Inflammatory macrophage (primary cell): ENCODE data around the gene NR2F2.

Experiments
- DNase-seq, 2 donors: peaks; one replicate each; pipeline ENCODE4 v3.0.0-alpha.2; 2020 to 2022

The NR2F2 gene

DNA sequence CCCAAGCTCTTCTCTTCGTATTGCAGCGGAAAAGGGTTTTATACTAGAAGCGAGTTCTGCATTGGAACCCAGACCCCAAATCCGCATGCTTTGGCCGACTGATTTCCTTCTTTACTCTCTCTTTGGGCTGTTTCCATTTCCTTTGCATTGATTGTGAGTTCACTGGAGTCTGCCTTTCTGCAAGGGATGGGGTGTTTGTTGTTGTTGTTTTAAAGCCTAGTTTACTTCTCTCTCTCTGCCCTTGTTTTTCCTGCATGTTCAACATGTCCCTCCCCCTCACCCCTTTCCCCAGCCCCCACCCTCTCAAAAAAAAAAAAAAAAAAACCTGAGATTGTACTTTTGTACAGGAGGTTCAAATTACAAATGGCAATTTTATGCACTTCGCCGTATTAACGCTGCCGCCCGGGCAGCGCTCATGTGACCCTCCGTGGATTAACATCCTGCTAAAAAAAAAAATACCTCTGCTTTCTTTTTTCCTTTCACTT lies 2.2 kb downstream of the NR2F2 start:
- no peak for DNase-seq

DNA sequence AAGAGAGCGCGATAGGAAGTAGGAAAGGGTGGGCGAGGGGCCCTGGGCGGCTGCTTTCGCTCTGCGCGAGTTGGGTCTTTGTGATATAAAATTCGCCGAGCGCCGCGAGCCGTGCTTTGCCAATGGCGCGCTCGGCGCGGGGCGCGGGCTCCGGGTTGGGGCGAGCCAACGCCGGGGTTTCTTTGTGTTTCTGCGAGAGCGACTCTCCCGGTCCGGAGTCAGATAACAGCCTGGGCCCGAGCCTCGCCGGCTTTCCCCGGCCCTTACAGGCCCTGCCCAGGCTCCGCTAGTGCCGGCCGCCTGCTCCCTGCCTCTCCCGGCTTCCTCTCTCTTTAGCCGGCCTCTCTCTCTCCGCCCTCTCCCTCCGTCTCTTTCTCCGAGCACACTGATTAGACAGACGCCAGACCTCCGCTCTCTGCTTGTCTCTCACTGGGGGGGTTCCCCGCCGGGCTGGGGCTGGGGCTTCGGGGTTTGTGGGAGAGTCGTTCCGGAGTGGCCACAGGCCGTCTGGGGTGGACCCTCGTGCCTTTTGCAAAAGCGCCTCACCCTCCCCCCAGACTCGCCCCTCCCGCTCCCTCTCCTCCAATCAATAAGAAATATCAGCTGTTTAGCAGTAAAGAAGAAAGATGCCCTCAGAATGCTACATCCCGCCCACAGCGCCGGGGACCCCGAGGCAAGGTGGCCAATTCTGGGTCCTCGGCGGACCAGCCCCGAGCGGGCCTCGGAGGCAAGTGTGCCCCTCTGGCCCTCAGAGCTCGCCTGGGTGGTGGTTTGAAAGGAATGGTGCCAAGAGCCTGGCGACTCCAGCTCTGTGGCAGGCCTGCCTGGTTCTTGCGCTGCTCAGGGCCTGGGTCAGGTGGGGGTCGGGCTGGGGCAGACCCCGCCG lies 2.9 kb downstream of the NR2F2 start:
- no peak for DNase-seq

DNA sequence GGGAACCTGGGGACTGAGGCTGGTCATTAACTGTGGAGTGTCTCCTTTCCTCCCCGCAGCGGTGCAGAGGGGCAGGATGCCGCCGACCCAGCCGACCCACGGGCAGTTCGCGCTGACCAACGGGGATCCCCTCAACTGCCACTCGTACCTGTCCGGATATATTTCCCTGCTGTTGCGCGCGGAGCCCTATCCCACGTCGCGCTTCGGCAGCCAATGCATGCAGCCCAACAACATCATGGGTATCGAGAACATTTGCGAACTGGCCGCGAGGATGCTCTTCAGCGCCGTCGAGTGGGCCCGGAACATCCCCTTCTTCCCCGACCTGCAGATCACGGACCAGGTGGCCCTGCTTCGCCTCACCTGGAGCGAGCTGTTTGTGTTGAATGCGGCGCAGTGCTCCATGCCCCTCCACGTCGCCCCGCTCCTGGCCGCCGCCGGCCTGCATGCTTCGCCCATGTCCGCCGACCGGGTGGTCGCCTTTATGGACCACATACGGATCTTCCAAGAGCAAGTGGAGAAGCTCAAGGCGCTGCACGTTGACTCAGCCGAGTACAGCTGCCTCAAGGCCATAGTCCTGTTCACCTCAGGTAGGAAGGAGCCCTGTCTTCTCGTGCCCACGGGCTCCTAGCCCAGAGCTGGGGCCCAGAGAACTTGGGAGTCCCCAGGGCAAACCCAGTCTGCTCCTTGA lies 3.7 kb downstream of the NR2F2 start:
- no peak for DNase-seq

DNA sequence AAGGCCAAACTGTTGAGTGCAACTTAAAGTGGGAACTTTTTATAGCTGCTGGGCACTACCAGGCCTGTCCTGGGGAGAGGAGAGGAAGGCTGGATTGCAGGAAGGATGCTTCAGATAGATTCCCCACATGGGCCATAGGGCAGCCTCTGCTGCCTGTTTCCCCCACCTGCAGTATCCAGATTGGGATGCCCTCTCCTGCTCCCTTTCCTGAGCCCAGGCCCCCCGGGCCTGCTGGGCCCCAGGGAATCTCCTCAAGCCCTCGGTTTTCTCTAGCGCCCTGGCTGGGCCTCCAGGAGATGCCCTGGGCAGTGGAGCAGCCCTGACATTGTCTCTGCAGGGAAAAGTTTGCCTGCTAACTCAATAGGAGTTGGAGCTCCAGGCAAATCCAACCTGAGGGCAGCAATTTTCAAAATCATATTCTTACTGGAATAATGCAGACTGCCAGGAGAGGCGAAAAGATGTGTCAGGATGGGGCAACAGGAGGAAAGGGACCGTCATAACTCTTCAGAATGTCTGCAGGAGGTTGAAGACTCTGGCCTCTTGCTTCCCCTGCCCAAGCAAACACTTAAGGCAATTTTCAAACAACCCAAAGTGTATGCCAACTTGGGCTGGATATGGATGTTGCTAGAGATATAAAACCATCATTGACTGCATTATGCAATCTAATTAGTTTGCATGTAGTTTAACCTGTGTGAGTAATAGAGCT lies 4.4 kb downstream of the NR2F2 start:
- no peak for DNase-seq

DNA sequence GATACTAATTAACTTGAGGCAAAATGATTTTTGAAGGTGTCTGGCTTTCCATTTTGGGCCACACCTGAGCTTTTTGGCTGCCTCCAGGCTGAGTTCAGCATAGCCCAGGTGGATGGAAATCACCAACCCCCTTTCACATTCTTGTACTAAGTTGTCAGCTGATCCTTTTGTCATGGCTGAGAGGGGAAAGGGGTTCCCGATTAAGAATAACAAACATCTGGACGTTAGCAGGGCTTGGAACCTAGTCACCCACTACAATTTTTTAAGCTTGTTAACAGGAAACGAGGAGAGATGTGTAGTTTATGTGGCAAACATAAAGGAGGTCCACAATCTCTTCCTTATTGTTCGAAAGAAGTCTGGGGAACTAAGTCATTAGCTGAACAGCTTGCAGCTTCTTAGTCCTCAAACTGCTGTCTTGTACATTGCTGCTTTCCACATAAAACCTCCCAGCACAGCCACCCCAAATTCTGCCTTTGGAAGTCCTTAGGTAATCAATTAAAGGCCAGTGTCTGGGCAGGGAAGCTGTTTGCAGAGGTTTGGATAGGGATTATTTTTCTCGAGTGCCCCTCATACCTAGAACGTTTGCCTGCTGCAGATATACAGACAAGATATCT lies 5.0 kb downstream of the NR2F2 start:
- no peak for DNase-seq

DNA sequence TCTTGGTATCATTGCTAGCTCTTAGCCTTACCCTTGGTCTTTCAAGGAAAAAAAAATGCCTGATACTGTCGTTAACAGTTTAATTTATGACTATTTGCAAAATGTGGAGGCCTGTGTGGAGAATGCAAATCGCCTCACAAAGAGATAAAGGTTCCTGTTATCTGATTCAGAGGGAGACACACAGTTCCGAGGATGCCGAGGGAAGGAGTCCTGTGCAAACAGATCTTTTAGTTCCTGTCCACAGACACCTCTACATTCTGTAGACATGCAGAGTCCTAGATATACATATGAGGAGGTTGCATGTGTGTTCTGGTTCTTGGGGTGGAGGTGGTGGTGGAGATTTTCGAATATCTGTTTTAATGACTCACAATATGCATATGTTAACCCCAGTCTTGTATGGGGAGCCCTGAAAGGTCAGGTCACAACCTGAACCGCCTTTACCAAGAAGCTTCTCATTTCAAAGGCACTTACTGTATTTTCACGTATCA lies 5.7 kb downstream of the NR2F2 start:
- no peak for DNase-seq

DNA sequence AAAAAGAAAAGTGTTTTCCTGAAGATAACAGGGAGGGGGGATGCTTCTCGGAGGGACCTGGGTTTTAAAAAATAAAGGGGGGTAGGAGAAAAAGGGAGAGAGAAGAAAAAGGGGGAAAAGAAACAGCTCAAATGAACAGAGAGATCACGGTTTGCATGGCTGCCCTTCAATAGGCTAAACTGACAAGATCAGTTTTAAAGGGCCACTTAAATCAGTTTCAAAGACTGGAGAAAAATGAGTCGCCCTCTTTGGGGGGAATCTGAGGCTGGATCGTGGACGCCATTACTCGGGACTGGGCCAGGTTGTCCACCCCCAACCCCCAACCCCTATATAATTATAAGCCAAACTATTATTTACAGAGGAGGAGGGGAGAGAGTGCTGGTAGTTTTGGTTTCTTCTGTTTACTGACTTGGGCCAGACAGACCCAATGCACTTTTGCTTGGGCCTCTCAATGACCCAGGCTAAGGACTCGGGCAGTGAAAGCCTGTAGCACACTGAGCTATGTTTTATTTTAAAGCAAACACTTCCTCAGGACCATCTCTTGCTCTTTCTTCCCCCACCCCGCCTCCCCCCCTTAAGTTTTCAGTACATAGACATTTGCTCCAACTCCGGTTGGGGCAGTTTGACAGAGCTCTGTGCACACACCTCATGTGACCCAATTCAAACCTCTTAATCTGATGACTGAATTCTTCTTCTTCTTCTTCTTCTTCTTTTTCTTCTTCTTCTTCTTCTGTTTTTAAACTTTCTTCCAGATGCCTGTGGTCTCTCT lies 6.3 kb downstream of the NR2F2 start:
- no peak for DNase-seq

DNA sequence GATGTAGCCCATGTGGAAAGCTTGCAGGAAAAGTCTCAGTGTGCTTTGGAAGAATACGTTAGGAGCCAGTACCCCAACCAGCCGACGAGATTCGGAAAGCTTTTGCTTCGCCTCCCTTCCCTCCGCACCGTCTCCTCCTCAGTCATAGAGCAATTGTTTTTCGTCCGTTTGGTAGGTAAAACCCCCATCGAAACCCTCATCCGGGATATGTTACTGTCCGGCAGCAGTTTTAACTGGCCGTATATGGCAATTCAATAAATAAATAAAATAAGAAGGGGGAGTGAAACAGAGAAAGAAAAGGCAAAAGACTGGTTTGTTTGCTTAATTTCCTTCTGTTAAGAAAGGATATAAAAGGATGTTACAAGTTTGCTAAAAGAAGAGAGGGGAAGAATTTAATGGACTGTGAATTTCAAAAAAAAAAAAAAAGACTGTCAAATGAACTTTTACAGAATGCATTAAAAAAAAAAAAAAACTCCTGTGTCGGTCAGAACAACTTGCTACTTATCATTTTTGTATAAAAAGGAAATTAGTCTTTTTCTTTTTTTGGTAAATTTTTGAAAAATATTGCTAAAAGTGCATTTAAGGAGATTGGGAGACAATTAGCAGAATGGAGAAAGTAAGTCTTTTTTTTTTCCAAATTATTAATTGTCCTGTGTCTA lies 7.0 kb downstream of the NR2F2 start:
- no peak for DNase-seq

DNA sequence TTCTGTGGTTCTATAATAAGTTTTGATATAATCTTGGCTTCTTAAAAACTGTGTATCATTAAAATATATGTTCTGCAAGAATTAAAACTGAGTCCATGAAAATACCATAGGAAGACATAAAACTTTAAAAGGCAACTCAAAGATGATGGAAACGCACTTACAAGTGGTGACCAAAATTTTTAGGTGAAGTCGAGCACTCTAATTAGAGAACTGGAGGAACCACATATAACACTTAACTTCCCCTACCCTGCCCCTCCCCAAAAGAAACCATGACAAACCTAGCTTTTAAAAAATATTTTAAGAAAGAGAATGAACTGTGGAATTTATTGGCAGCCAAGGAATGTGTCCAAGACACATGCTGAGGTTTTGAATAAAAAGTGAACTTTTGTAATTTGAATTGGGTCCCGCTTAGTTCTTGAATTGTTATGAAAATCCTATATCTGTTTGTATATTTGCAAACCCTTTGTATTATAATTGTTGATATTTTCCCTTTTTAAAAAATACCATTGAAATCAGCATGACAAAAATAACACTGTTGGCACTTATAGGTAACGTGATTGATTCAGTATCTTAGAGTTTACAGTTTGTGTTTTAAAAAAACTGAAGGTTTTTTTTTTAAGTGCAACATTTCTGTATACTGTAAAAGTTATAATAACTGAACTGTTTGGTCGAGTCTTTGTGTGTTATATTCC lies 7.7 kb downstream of the NR2F2 start:
- DNase-seq = no peak

DNA sequence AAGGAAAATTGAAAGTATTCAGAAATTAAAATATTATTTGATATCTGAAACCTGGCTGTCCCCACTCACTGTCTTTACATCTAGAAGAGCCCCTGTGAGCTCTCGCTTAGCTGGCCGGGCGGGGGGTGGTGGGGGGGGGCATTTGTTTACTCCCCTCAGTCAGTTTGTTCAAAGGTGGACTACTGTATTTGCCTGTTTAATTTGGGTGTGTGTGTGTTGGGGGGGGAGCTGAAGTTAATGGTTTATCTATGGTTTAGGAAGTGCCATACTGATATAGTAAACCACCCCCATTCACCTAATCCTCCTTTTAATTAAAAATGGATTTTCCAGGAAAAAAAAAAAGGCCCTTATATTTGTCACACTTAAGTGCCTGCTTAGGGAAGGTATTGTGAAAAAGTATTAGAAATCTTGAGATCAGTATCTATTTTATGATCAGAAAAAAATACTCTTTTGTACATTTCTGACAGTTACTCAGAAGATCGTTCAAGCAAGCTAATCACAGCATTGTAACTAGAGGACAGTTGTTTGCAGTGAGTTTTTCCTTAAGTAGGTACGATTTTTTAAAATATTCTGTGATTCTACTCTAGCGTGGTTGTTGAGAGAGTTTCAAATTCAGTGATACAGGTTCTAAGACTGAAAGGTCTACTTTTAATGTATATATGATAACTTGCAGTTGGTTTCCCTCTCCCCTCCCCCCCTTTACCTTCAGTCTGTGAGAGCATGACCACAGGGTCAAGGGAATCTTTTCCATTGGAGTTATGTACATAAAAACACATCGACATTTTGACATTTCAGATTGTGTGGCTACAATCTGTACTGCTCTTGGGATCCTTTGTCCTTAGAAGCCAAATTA lies 8.5 kb downstream of the NR2F2 start:
- no peak for DNase-seq

DNA sequence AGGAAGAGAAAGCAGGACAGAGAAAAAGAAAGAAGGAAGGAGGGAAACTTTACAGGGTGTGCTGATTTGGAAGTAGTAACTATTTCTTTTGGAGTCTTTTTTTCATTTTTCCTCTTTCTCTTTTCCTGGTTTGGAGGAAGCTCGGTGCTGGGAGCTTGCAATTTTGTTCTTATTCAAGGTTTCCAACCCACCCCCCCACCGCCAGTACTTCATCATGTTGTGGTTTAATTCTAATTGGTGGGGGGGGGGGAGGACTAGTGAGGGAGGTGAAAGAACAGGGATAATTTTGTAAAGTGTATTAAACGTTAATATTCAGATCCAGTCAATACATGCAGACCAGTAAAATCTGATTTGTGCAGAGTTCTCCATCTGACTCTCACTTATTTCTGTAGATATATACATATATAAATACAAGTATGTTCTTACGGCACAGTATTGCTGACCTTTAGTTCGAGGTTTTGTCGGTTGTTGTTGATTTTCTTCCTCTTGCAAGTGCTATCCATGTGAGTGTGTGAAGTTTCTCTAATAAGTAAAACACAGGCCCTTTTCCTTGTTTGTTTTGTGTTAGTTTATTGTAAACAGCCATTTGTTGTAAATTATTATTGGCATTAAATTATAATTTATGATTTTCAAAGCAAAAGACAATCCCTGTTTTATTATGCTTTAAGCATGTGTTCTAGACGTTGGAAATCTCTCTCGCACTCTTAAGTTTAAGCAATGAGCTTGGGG lies 9.3 kb downstream of the NR2F2 start:
- DNase-seq = no peak

DNA sequence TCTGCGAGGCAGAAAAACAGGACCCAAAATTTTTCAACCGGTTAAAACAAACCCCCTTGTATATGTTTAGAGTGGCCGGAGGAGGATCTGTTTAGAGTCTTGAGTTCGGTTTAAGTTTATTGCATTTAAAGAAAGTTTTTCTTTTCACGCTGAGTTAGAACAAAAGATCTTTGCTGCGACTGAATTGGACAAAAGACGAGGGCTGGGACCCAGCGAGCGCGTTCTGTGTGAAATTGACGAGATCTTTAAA lies 9.8 kb downstream of the NR2F2 start:
- no peak for DNase-seq

DNA sequence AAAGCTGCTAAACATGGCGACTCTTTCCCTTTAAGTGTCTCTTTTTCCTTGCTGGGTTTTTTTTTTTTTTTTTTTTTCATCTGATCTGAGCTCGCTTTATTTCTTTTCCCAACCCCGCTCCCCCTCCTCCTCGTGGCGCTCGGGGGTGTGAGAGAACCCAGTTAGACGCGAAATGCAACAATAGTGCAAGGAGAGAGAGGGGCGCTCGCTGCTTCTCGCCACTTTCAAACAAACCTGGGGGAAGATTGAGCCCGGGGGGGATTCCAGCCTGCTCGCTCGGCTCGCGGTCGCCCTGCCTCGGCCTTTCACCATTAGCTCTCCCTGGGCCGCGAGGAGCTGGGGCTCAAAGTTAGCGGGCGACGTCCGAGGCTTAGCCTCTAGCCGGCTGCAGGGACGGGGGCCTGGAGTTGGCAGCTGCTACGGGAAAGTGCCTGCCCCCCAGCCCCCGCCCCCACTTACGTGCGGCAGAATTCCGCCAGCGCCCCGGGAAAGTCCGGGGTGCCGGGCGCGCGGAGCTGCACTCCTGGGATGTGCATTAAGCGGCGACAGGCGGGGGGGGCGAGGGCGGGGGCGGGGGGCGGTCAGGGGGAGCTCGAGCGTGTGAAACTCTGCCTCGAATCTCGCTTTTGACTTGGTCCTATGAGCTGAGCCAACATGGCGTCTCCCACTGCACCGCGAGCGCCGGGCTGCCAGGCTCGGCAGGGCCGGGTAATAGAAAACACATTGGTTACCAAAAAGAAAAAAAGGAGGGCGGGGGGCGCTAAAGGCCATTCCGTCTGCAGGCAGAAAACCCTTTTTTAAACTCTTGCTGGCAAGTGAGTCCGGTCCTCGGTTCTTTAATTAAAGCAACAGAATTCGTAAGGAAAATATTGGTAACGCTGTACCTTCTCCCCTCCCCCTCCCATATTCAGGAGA lies 10.4 kb downstream of the NR2F2 start:
- no peak for DNase-seq

DNA sequence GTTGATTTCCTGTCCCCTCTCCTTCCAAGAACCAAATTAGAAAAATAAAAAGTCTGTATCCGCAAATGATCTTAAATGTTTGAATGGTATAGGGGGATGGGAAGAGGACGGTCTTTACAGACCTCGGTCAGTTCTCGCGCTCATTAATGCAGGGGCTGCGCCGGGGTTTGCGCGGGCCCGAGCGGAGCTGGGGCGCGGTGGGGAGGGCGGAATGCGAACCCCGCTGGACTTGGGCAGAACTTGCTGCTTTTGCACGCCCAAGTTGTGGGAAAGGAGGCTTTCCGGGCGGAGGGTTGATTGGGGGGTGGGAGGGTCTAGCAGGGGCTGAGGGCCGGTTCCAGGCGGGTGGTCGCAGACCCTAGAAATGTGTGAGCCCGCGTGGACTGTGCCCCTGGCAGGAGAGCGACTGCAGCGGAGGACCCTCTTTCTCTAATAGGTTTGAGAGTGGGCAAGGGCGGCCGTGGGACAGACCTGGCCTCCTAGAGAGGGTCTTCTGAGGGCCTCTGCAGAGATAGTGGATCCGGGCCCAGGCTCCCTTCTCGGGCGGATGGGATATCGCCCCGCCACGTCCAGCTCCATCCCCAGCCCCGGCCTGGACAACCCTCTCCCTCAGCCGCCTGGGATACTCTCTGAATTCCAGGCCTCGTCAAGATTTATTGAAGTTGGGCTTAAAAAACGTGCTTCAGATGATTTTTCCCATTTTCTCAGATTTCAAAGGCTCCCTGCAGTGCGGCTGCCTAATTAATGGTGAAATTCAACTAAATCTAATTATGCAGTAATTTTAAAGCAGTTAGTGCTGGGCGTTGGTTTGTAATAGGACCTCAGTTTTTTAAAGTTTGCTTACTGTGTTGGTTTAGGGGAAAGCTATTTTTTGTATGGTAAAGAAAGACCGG lies 11.3 kb downstream of the NR2F2 start:
- DNase-seq = no peak

DNA sequence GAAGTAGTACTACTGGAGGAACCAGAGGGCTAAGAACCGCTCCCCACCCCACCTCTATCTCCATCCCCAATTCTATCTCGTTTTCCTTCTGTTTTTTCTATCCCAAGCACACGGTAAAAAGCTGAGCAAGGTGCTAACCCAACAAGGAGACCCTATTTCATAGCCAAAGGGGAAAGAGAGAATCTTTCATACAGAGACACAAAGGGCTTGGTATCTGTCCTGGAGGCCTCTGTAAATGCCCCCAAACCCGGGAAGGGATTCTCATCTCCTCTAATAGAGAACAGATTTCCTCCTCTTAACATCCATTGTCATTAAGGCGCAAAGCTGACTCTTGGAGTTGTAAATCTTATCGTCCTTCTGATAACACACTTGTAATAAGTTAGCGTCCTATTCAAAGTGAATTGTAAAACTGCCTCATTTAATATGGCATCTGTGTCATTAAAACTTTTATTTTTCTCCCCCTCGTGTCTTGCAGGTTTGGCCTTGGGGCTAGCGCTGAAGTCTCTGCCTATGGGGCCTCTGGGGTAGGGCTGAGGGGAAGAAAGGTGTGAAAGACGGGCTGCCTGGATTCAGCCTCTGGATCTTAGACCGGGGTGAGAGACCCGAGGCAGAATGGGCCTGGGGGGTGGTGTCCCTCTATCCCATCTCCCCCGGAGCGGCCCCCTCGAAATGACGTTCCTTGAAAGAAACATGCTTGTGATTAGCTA lies 12.1 kb downstream of the NR2F2 start:
- DNase-seq = no peak
